K562 (cell line): ENCODE measurements around the gene SPTBN4.

ENCODE experiments used
- AFF1 ChIP-seq, 2 experiments: fragments of 450-650 bp; IDR thresholded peaks; 2 replicates each; pipeline ENCODE4 v1.6.1; 2018; ENCODE audit warnings: mild to moderate bottlenecking in 2 of 2, low read depth in 1 of 2; ENCODE audit not compliant: partially characterized antibody in 2 of 2
- ARID3A ChIP-seq: IDR thresholded peaks from 2 replicates; pipeline ENCODE4 v1.6.1; 2012; ENCODE audit warnings: low read depth, low read length, improper control_type of control experiment, borderline replicate concordance
- BHLHE40 ChIP-seq: IDR thresholded peaks from 2 replicates; pipeline ENCODE4 v1.6.1; 2011; ENCODE audit warnings: low read length, improper control_type of control experiment
- CTCF ChIP-seq, 3 experiments: IDR thresholded peaks in 2 of 3; conservative IDR thresholded peaks in 1 of 3; 2 replicates each; pipeline ENCODE4 v1.5.1; 2011 to 2012; ENCODE audit warnings: low read length in 3 of 3, mild to moderate bottlenecking in 3 of 3, control low read depth in 2 of 3, improper control_type of control experiment in 1 of 3, inconsistent platforms in 1 of 3, low read depth in 1 of 3, mixed read lengths in 1 of 3, moderate library complexity in 1 of 3; ENCODE audit not compliant: insufficient read depth in 2 of 3
- EP300 ChIP-seq: IDR thresholded peaks from 2 replicates; pipeline ENCODE4 v1.6.1; 2012; ENCODE audit warnings: low read length, improper control_type of control experiment
- FOXJ3 ChIP-seq: sonication (generic); formaldehyde crosslinking; IDR thresholded peaks from 2 replicates; pipeline ENCODE4 v1.4.0; 2020; ENCODE audit warnings: mild to moderate bottlenecking, missing genetic modification reagents
- HDGF ChIP-seq: fragments of 450-650 bp; IDR thresholded peaks from 2 replicates; pipeline ENCODE4 v1.6.1; 2016
- NFYB ChIP-seq: IDR thresholded peaks from 2 replicates; pipeline ENCODE4 v1.6.1; 2011; ENCODE audit warnings: mild to moderate bottlenecking, moderate library complexity; ENCODE audit not compliant: insufficient read length; ENCODE audit errors: extremely low read depth
- POLR2AphosphoS5 ChIP-seq: IDR thresholded peaks from 2 replicates; pipeline ENCODE4 v1.6.1; 2011; ENCODE audit warnings: mild to moderate bottlenecking, low read depth, low read length, moderate library complexity; ENCODE audit not compliant: control insufficient read depth, insufficient read depth
- RB1 ChIP-seq: fragments of 450-650 bp; IDR thresholded peaks from 2 replicates; pipeline ENCODE4 v1.6.1; 2017; ENCODE audit warnings: low read depth, mild to moderate bottlenecking
- RCOR1 ChIP-seq, 2 experiments: IDR thresholded peaks; 2 replicates each; pipeline ENCODE4 v1.6.1; 2012; ENCODE audit warnings: low read depth in 2 of 2, low read length in 2 of 2, borderline replicate concordance in 1 of 2, improper control_type of control experiment in 1 of 2

GRCh38 chr19:40561947-40562346 lies 95.1 kb downstream of the SPTBN4 start:
- no peak for TF ChIP-seq ARID3A
- TF ChIP-seq CTCF (IDR thresholded peaks at IDR 0.05 in 2 of 3, conservative IDR thresholded peaks at IDR 0.05 in 1 of 3; ENCODE audit: insufficient read depth in 2 of 3, low read depth in 1 of 3, low read length in 3 of 3) = no peak
- no peak for TF ChIP-seq HDGF
- no peak for TF ChIP-seq NFYB
- no peak for TF ChIP-seq BHLHE40
- TF ChIP-seq RB1 = no peak
- TF ChIP-seq POLR2AphosphoS5 = no peak
- no peak for TF ChIP-seq EP300
- TF ChIP-seq AFF1 (IDR thresholded peaks at IDR 0.05; ENCODE audit: low read depth in 1 of 2, partially characterized antibody in 2 of 2) = no peak
- no peak for TF ChIP-seq FOXJ3 (CRISPR knock-in tag)
- no peak for TF ChIP-seq RCOR1 (IDR thresholded peaks at IDR 0.05; ENCODE audit: borderline replicate concordance in 1 of 2, low read depth in 2 of 2, low read length in 2 of 2)
